Activated T-cell treated with anti-CD3 and anti-CD28 coated beads, Interleukin-2, amount 50 U/mL, for 72 hours (primary cell): Measurements from ENCODE around the gene ATP9A. TPM values are rescaled to one million over a fixed set of nuclear protein-coding genes. Genes with fewer than 3 reads are reported as not detected.
"Not testable (repeated sequence)": the region's sequence is repeated elsewhere in the genome, so short reads cannot be mapped to it uniquely, and the experiment has no call there.

Experiments used
- ATAC-seq, 2 donors: fragments of 150-1000 bp; cut with Tn5 transposase; replicated peaks in 1 of 2; 2 replicates each; pipeline ENCODE4 v1.10.0; 2021; ENCODE audit warnings: moderate library complexity in 2 of 2, mild to moderate bottlenecking in 1 of 2
- DNase-seq, 2 donors: peaks; one replicate each; pipeline ENCODE4 v3.0.0; 2021 to 2022; ENCODE audit warnings: mixed read lengths in 1 of 2
- H3K27ac Mint-ChIP-seq: one replicate; pipeline ENCODE4 v1.8.0; 2022; ENCODE audit warnings: mild to moderate bottlenecking, moderate library complexity, mixed read lengths
- H3K27me3 Mint-ChIP-seq: one replicate; pipeline ENCODE4 v1.8.0; 2022; ENCODE audit warnings: low read depth, mixed read lengths
- H3K36me3 Mint-ChIP-seq, 2 donors: one replicate each; pipeline ENCODE4 v1.8.0; 2022; ENCODE audit warnings: mixed read lengths in 2 of 2, mild to moderate bottlenecking in 1 of 2; ENCODE audit not compliant: insufficient read depth in 2 of 2
- H3K4me1 Mint-ChIP-seq: one replicate; pipeline ENCODE4 v1.8.0; 2022; ENCODE audit warnings: low read depth, mixed read lengths
- H3K4me3 Mint-ChIP-seq, 2 donors: one replicate each; pipeline ENCODE4 v1.8.0; 2022; ENCODE audit warnings: mild to moderate bottlenecking in 2 of 2, mixed read lengths in 2 of 2, moderate library complexity in 2 of 2
- H3K9me3 Mint-ChIP-seq, 2 donors: one replicate each; pipeline ENCODE4 v1.8.0; 2022; ENCODE audit warnings: mixed read lengths in 2 of 2
- total RNA-seq, 2 donors: library from RNA; stranded (reverse); gene quantifications; one replicate each; pipeline ENCODE4 v1.2.3, GENCODE V29; 2022

ATP9A gene
- total RNA-seq, 2 donors from 2014 or later: 1.3 to 3.8 TPM

DNA sequence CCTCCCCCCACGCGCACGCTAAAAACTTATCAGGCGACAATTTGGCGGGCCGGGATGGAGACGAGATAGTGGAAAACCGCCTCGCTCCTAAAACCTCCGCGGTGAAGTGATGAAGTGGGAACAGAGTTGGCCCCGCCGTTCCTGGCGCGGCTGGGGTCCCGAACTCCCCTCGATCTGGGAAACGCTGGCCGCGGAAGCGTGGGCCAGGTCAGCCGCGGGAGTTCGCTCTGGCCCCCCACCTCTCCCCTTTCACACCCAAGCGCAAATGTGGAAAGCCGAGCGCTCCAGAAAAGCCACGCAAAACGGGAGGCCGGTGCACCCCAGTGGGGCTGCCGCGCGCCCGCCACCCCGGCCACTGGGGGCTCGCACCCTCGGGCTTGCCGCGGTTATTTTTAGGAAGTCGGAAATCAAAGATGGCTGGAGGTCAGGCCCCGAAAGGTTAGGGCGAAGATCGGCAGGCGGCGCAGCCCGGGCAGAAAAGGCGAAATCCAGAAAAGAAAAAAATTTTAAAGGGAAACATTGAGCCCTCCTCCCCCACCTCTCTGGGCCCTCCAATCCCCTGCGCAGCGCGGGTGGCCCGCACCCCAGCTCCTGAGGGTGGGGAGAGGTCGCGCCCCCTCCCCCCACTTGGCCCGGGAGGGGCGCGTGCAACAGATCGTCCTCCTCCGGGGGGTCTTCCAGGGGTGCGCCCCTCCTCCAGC, 33.1 kb upstream of the ATP9A start:
- H3K27ac Mint-ChIP-seq: no peak overlapping the region
- H3K4me1 Mint-ChIP-seq: peaks cover 5% of the 10 kb centered on the region
- ATAC-seq: no peak
- peak overlapping the region; percentile 71 to 75 for H3K4me3 Mint-ChIP-seq
- H3K36me3 Mint-ChIP-seq: no peaks in the 10 kb centered on the region
- H3K9me3 Mint-ChIP-seq: no peaks in the 10 kb centered on the region
- no peak for DNase-seq
- peaks cover 76% of the 10 kb centered on the region for H3K27me3 Mint-ChIP-seq

GRCh38 chr20:51800872-51801121, 32.6 kb upstream of the ATP9A start:
- no peaks in the 10 kb centered on the region for H3K9me3 Mint-ChIP-seq
- no peak overlapping the region for H3K27ac Mint-ChIP-seq
- DNase-seq (peak in 1 of 2 donors; percentile 4), ATAC-seq (no peak)
- peaks cover 76% of the 10 kb centered on the region for H3K27me3 Mint-ChIP-seq
- H3K4me3 Mint-ChIP-seq: peak overlapping the region; percentile 71 to 75
- H3K4me1 Mint-ChIP-seq: peaks cover 5% of the 10 kb centered on the region
- H3K36me3 Mint-ChIP-seq: no peaks in the 10 kb centered on the region

- Mint-ChIP-seq H3K27ac (peak overlapping the region; percentile 38), H3K4me1 (peaks cover 5% of the 10 kb centered on the region), H3K27me3 (peaks cover 74% of the 10 kb centered on the region), H3K4me3 (peak overlapping the region; percentile 75 to 76), H3K9me3 (no peaks in the 10 kb centered on the region), H3K36me3 (no peaks in the 10 kb centered on the region)
- peak; percentile 78 to 84 for DNase-seq
- ATAC-seq: peak; percentile 75 to 80
These were observed 32.1 kb upstream of the ATP9A start for GRCh38 chr20:51800060-51800871.

- DNase-seq (no peak), ATAC-seq (no peak)
- Mint-ChIP-seq H3K27me3 (peaks cover 67% of the 10 kb centered on the region), H3K4me3 (no peak overlapping the region), H3K36me3 (no peaks in the 10 kb centered on the region), H3K27ac (no peak overlapping the region), H3K9me3 (no peaks in the 10 kb centered on the region), H3K4me1 (peaks cover 5% of the 10 kb centered on the region)
These were observed 31.2 kb upstream of the ATP9A start for GRCh38 chr20:51799401-51799860.

DNA sequence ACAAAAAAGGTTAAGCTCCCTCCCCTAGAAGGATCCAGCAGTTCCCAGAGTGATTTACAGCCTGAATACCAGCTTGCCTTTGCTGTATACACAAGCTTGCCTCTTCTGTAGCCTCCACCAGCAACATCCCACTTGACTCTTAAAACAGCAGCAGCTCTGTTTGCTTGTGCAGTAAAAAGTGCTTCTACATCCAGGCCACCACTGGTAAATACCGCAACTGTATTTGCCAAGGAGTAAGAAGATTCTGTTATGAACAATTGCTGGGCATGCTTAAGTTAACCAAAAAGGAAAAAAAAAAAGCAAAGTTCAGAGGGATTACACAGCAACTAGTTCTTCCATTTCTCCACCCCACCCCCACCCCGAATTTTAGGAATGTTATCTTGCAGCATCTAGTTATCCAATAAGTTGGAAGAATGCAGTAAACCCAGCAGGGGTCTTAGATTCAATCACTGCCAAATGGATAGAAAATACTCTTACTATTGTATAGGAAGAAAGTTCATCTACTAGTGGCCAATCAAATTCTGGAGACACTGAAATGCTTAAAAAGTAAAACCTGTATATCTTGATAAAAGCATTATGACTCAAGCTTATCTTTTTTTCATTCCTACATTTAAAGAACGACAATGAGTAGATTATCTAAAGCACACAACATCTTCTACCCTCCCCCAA, 29.3 kb upstream of the ATP9A start:
- Mint-ChIP-seq H3K27ac (no peak overlapping the region), H3K36me3 (no peaks in the 10 kb centered on the region), H3K27me3 (peaks cover 54% of the 10 kb centered on the region), H3K4me3 (no peak overlapping the region), H3K4me1 (peaks cover 5% of the 10 kb centered on the region), H3K9me3 (no peaks in the 10 kb centered on the region)
- DNase-seq (no peak), ATAC-seq (no peak)

DNA sequence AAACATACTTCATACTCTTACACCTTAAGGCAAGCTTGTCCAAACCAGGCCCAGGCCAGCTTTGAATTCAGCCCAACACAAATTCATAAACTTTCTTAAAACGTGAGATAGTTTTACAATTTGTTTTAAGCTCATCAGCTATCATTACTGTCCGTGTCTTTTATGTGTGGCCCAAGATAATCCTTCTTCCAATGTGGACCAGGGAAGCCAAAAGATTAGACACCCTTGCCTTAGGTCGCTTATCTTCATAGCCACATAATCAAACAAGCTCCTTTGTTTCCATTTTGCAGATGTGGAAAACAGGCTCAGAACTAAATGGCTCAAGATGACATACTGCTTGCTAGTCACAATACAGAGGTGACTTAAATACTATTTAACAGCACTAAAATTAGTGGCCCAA, 28.1 kb upstream of the ATP9A start:
- Mint-ChIP-seq H3K9me3 (no peaks in the 10 kb centered on the region), H3K27me3 (peaks cover 43% of the 10 kb centered on the region), H3K4me1 (peaks cover 5% of the 10 kb centered on the region), H3K36me3 (no peaks in the 10 kb centered on the region), H3K27ac (no peak overlapping the region), H3K4me3 (no peak overlapping the region)
- no peak for ATAC-seq
- DNase-seq: no peak

DNA sequence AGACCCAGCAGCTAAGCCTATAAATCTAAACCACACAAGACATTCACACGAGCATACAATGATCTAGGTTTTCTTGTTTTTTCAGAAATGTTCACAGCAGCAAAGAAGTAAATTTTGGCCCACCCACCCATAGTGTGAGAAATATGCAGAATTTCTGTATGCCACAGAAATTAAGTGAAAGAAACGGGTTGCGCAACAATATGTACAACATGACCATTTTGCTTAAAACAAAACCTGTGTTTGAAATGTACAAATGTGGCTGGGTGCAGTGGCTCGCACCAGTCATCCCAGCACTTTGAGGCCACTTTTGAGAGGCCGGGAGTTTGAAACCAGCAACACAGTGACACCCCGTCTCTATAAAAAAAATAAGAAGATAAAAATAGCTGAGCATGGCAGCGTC, 24.8 kb upstream of the ATP9A start:
- Mint-ChIP-seq H3K36me3 (no peaks in the 10 kb centered on the region), H3K4me1 (no peaks in the 10 kb centered on the region), H3K4me3 (no peak overlapping the region), H3K27ac (no peak overlapping the region), H3K9me3 (no peaks in the 10 kb centered on the region), H3K27me3 (peaks cover 13% of the 10 kb centered on the region)
- no peak for ATAC-seq
- no peak for DNase-seq

DNA sequence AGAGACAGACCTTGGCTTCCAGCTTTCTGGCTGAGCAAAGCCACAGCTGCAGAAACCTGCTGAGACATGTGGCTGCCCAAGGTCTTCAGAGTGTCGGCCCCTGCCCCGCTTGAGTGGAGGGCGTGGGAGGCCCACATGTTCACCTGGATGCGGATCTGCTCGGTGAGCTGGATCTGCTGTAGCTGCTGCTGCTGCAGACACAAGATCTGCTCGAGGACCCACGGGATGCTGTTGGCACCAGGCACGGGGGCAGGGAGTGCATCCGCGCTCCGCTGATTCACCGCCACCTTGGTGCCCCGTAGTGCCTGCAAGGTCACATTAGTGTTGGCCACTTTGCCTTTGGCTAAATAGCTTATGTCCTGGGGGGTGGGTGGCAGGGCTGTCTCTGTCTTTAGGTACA, 23.4 kb upstream of the ATP9A start:
- DNase-seq (no peak), ATAC-seq (no peak)
- Mint-ChIP-seq H3K4me1 (no peaks in the 10 kb centered on the region), H3K27ac (no peak overlapping the region), H3K36me3 (no peaks in the 10 kb centered on the region), H3K27me3 (peaks cover 7% of the 10 kb centered on the region), H3K4me3 (no peak overlapping the region), H3K9me3 (no peaks in the 10 kb centered on the region)

DNA sequence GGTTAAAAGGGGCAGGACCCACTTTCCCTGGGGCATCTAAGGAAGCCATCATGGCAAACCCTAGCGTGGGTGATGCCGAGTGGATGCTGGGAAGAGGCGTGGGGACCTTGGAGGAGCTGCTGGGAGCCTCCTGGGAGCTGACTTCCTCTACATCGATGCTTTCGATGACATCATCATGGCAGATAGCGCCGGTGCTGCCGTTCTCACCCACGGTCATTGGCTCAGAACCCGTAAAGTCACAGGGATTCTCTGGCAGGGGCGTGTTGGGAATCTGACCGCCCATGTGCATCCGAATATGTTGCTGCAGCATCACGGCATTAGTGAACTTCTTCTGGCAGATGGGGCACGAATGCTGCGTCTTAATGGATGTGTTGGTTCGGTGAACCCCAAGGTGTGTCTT, 22.1 kb upstream of the ATP9A start:
- DNase-seq: no peak

DNA sequence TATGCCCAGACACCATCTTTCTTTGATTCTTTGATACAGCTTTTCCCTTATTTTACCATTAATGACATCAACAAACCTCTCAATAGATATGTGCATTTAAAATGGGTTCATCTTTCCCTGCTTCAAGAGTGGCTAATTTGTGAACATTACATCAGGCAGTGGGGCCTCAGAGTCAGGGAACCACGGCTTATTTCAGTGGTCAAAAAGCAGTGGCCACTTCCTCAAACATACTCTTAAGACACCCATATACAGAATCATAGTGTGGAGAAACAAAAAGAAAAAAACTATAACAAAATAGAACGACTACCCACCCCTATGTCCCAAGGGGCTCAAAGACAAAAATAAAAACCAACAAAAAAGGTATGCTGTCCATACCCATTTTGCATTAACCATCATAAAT, 21.2 kb upstream of the ATP9A start:
- no peaks in the 10 kb centered on the region for H3K9me3 Mint-ChIP-seq
- no peak overlapping the region for H3K4me3 Mint-ChIP-seq
- no peaks in the 10 kb centered on the region for H3K36me3 Mint-ChIP-seq
- H3K27me3 Mint-ChIP-seq: no peaks in the 10 kb centered on the region
- DNase-seq (no peak), ATAC-seq (no peak)
- no peaks in the 10 kb centered on the region for H3K4me1 Mint-ChIP-seq
- H3K27ac Mint-ChIP-seq: no peak overlapping the region

More for the DNA sequence above, 22.1 kb upstream of the ATP9A start:
- Mint-ChIP-seq H3K27me3 (no peaks in the 10 kb centered on the region), H3K4me1 (no peaks in the 10 kb centered on the region), H3K9me3 (no peaks in the 10 kb centered on the region), H3K4me3 (no peak overlapping the region), H3K36me3 (no peaks in the 10 kb centered on the region), H3K27ac (no peak overlapping the region)
- ATAC-seq: no peak

- ATAC-seq (no peak), DNase-seq (no peak)
- no peak overlapping the region for H3K27ac Mint-ChIP-seq
- H3K4me1 Mint-ChIP-seq: no peaks in the 10 kb centered on the region
- no peaks in the 10 kb centered on the region for H3K36me3 Mint-ChIP-seq
- no peak overlapping the region for H3K4me3 Mint-ChIP-seq
- no peaks in the 10 kb centered on the region for H3K9me3 Mint-ChIP-seq
- no peaks in the 10 kb centered on the region for H3K27me3 Mint-ChIP-seq
These were observed 20.6 kb upstream of the ATP9A start for GRCh38 chr20:51788822-51789221.

DNA sequence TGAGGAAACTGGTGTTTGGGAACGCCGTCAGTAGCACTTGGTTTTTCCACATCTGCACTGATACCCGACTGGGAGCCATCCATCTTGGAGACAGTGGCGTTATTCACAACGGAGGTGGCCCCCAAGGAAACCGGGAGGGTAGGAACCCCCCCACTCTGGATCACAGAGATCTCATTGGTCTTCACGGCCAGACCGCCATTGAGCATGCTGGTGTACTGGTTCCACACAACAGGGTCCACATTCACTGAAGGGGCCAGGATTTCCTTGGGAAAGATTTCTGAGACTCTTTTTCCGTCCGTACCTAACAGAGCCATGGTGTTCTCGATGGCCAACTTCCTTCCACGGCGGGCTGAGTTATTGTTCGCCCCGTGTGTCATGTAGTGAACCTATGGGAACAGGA, 16.1 kb upstream of the ATP9A start:
- H3K9me3 Mint-ChIP-seq: no peaks in the 10 kb centered on the region
- no peaks in the 10 kb centered on the region for H3K4me1 Mint-ChIP-seq
- DNase-seq (no peak), ATAC-seq (no peak)
- H3K27ac Mint-ChIP-seq: no peak overlapping the region
- no peak overlapping the region for H3K4me3 Mint-ChIP-seq
- no peaks in the 10 kb centered on the region for H3K36me3 Mint-ChIP-seq
- H3K27me3 Mint-ChIP-seq: no peaks in the 10 kb centered on the region

- not testable (repeated sequence) for H3K36me3 Mint-ChIP-seq, H3K4me3 Mint-ChIP-seq, H3K27ac Mint-ChIP-seq, ATAC-seq, H3K4me1 Mint-ChIP-seq, H3K9me3 Mint-ChIP-seq, DNase-seq
- peaks cover 11% of the 10 kb centered on the region for H3K27me3 Mint-ChIP-seq
These were observed 10.1 kb upstream of the ATP9A start for GRCh38 chr20:51778229-51778759.
